ENCODE measurements around the gene ISG15.

Gene ISG15

DNA sequence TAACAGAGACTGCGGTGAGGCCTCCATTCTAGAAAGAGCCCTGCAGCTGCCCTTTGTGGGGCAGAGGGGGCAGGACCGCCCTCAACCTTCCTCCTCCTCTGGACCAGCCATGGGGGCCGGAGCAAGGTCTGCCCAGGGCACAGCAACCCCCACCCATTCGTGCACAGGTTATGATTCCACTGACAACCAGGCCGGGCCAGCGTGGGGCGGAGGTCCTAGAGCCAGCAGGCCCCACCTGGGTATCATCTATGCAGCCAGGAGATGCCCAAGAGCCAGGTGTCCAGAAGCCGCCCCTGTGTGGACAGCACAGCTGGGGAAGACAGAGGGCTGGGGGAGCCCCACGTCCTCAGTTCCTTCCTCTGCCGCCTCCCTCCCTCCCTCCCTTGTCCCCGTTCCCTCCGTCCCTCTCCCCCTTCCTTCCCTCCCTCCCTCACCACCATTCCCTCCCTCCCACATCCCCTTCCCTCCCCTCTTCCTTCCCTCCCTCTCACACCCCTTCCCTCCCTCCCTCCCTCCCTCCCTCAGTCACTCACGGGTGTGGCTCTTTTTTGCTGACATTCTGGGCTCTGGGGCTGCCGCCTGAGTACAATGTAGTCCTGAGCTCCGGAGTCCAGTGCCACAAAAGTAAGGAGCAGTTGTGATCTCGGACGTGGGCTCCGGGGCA, 48.5 kb downstream of the ISG15 start:
- no peaks in the 10 kb centered on the region for H3K36me3 ChIP-seq (ENCODE audit: insufficient read depth, low read length)
- H3K4me1 ChIP-seq (ENCODE audit: insufficient read depth, low read length), result no peaks in the 10 kb centered on the region
- 53% methylated on average over 17 of the region's 18 CpGs for WGBS
- H3K9ac ChIP-seq (ENCODE audit: low read depth, low read length), result no peak overlapping the region
- no peak overlapping the region for H3K27ac ChIP-seq (ENCODE audit: low read depth, low read length)
- peaks cover 67% of the 10 kb centered on the region for H3K27me3 ChIP-seq (ENCODE audit: insufficient read depth, low read length)
- no peaks in the 10 kb centered on the region for H3K9me3 ChIP-seq (ENCODE audit: insufficient read depth, low read depth, low read length)
- no peak overlapping the region for H3K4me3 ChIP-seq (ENCODE audit: low read length)

DNA sequence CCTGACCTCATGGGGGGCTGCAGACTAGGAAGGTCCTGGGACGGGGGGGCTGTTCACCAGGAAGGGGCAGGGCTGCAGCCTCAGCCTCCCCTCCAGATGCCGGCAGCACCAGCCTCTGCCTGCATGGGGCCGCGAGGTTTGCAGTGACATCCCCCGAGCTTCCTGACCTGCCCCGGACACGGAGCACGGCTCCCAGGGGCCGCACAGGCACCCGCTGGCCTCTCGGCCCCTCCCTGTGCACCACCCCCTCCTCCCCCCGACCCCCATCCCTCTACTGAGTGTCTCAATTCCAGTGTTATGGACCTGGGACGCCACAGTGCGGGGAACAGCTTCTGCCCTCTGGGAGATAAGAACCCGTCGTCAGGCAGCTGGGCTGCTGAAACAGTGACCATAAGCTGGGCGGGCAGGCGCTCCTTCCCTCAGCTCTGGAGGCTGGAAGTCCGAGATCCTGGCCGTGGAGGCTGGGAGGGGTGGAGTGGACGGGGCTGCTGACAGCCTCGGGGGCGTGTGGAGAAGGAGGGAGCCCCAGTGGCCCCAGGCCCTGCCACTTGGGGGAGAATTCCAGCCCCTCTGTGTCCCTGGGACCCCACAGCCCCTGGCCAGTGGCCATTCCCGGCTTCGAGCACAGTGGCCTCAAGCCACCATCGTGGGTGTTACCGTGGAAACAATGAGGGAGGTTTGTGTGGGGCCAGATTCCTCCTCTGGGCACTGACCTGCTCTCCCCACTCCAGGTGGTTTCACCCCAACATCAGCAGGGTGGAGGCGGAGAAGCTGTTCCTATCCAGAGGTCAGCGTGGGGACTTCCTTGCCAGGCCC, 49.3 kb downstream of the ISG15 start:
- peaks cover 68% of the 10 kb centered on the region for H3K27me3 ChIP-seq (ENCODE audit: insufficient read depth, low read length)
- no peak overlapping the region for H3K9ac ChIP-seq (ENCODE audit: low read depth, low read length)
- H3K4me1 ChIP-seq (ENCODE audit: insufficient read depth, low read length), result no peaks in the 10 kb centered on the region
- no peaks in the 10 kb centered on the region for H3K36me3 ChIP-seq (ENCODE audit: insufficient read depth, low read length)
- H3K27ac ChIP-seq (ENCODE audit: low read depth, low read length), result no peak overlapping the region
- 47% methylated on average over 29 of the region's 29 CpGs for WGBS
- H3K9me3 ChIP-seq (ENCODE audit: insufficient read depth, low read depth, low read length), result no peaks in the 10 kb centered on the region
- H3K4me3 ChIP-seq (ENCODE audit: low read length), result no peak overlapping the region

- Histone ChIP-seq H3K27ac (ENCODE audit: low read depth, low read length) (no peak overlapping the region), H3K4me3 (ENCODE audit: low read length) (no peak overlapping the region), H3K4me1 (ENCODE audit: insufficient read depth, low read length) (no peaks in the 10 kb centered on the region), H3K9me3 (ENCODE audit: insufficient read depth, low read depth, low read length) (no peaks in the 10 kb centered on the region), H3K9ac (ENCODE audit: low read depth, low read length) (no peak overlapping the region), H3K27me3 (ENCODE audit: insufficient read depth, low read length) (peaks cover 67% of the 10 kb centered on the region), H3K36me3 (ENCODE audit: insufficient read depth, low read length) (no peaks in the 10 kb centered on the region)
- 73% methylated on average over 24 of the region's 24 CpGs for WGBS
Measured at GRCh38 chr1:1063261-1063944, 50.1 kb downstream of the ISG15 start.

Data from HUES64 (cell line).